Stomach (tissue), 9 donors: ENCODE results near the gene DICER1. TPM values are rescaled to one million over a fixed set of nuclear protein-coding genes. Genes with fewer than 3 reads are reported as not detected.
A peak's percentile ranks its signal among the peaks of the same experiment; 100 is the strongest.

ENCODE experiments used
- DNase-seq, 2 donors: peaks; one replicate each; pipeline versions ENCODE4 v3.0.0 to v3.0.0-alpha.2; 2013 to 2019
- H3K27ac ChIP-seq, 5 donors: fragments of 200-600 bp in 4 of 5; sonication (generic) in 4 of 5; one replicate each; pipeline ENCODE4 v1.5.1; 2013 to 2019; ENCODE audit warnings: mild to moderate bottlenecking in 1 of 5, moderate library complexity in 1 of 5
- H3K27me3 ChIP-seq, 3 donors: fragments of 200-600 bp; sonication (generic); one replicate each; pipeline ENCODE4 v1.5.1; 2017 to 2019; ENCODE audit warnings: mixed run types in 1 of 3
- H3K36me3 ChIP-seq, 4 donors: fragments of 200-600 bp; sonication (generic); 1 replicate in 3 of 4; 2 replicates in 1 of 4; pipeline ENCODE4 v1.5.1; 2016 to 2019
- H3K4me1 ChIP-seq, 4 donors: fragments of 200-600 bp; sonication (generic); one replicate each; pipeline ENCODE4 v1.5.1; 2016 to 2019
- H3K4me3 ChIP-seq, 4 donors: fragments of 200-600 bp; sonication (generic) in 3 of 4; one replicate each; pipeline ENCODE4 v1.5.1; 2016 to 2019; ENCODE audit warnings: mild to moderate bottlenecking in 1 of 4
- H3K9me3 ChIP-seq, 4 donors: fragments of 200-600 bp; sonication (generic); one replicate each; pipeline ENCODE4 v1.5.1; 2016 to 2019
- CTCF ChIP-seq, 7 experiments: fragments of 450-650 bp in 4 of 7; fragments of 200-600 bp in 3 of 7; sonication (generic) in 3 of 7; IDR thresholded peaks; one replicate each; pipeline ENCODE4 v1.5.1; 2016 to 2019; ENCODE audit warnings: antibody characterized with exemption in 7 of 7, control low read depth in 2 of 7, mild to moderate bottlenecking in 1 of 7
- EP300 ChIP-seq: sonication (generic); formaldehyde crosslinking; IDR thresholded peaks from one replicate; pipeline ENCODE4 v1.6.1; 2017; ENCODE audit warnings: antibody characterized with exemption
- POLR2A ChIP-seq, 4 donors: fragments of 450-650 bp; IDR thresholded peaks; one replicate each; pipeline ENCODE4 v1.6.1; 2016; ENCODE audit warnings: antibody characterized with exemption in 4 of 4, control low read depth in 2 of 4, mild to moderate bottlenecking in 1 of 4, moderate library complexity in 1 of 4
- POLR2AphosphoS5 ChIP-seq, 3 donors: sonication (generic); formaldehyde crosslinking; IDR thresholded peaks; one replicate each; pipeline ENCODE4 v1.6.1; 2016; ENCODE audit warnings: antibody characterized with exemption in 3 of 3
- WGBS, 5 donors: extraction: QIAGEN DNeasy Blood & Tissue Kit in 3 of 5; methylation state at CpG; one replicate each; pipeline versions ENCODE4 v1.1.5 to v1.1.7; 2013 to 2018; 5-methylcytosine and 5-hydroxymethylcytosine counted together
- intact Hi-C: fragments of 100-400 bp; cut with DNase I; formaldehyde crosslinking; loops from one replicate; pipeline ENCODE4 v1.15.1; 2023; ENCODE audit warnings: low total_unique reads
- polyA plus RNA-seq, 3 donors: library from polyadenylated mRNA; stranded (reverse); fragments of 200-250 nt; gene quantifications; one replicate each; pipeline ENCODE4 v1.2.3, GENCODE V29; 2013
- total RNA-seq, 5 donors: library from RNA; depleted of rRNA; stranded (reverse); fragments of >200 nt; gene quantifications; one replicate each; pipeline versions ENCODE4 v1.1.0 to v1.2.3, GENCODE V29; 2014 to 2016
- donor health status: healthy with polysubstance abuse.
- donor health status: Bipolar disorder and iron deficiency.
- donor health status: healthy.

Gene DICER1
- total and polyA plus RNA-seq, 8 donors = 6.1 to 104 (median 53.4) TPM

- H3K4me3 ChIP-seq = no peak overlapping the region
- intact Hi-C loops = no loop called here
- no peak for DNase-seq
- H3K27me3 ChIP-seq = no peaks in the 10 kb centered on the region
- TF ChIP-seq POLR2AphosphoS5 (IDR thresholded peaks at IDR 0.05) (no peak), POLR2A (IDR thresholded peaks at IDR 0.05) (no peak), CTCF (IDR thresholded peaks at IDR 0.05) (no peak), EP300 (no peak)
- WGBS, 5 donors = 76 to 87% (median 84%) methylated on average over 5 of the region's 5 CpGs
- no peaks in the 10 kb centered on the region for H3K9me3 ChIP-seq
- peaks cover under 1 to 60% (median 31%) of the 10 kb centered on the region in 4 donors for H3K4me1 ChIP-seq
- H3K27ac ChIP-seq = no peak overlapping the region
- H3K36me3 ChIP-seq = peaks cover 0 to 47% (median 44%) of the 10 kb centered on the region in 4 donors
These were observed 24.6 kb downstream of the DICER1 start for GRCh38 chr14:95132760-95133159.

GRCh38 chr14:95130549-95130948 lies 26.8 kb downstream of the DICER1 start:
- H3K27me3 ChIP-seq = no peaks in the 10 kb centered on the region
- H3K9me3 ChIP-seq = no peaks in the 10 kb centered on the region
- intact Hi-C loops = no loop called here
- WGBS, 5 donors = 95 to 99% (median 98%) methylated on average over 3 of the region's 3 CpGs
- no peak for DNase-seq
- H3K4me3 ChIP-seq = no peak overlapping the region
- no peak overlapping the region for H3K27ac ChIP-seq
- TF ChIP-seq POLR2A (IDR thresholded peaks at IDR 0.05) = no peak
- no peak for TF ChIP-seq POLR2AphosphoS5 (IDR thresholded peaks at IDR 0.05)
- TF ChIP-seq CTCF (IDR thresholded peaks at IDR 0.05) = no peak
- no peak for TF ChIP-seq EP300
- H3K36me3 ChIP-seq = peaks cover 0 to 55% (median 50%) of the 10 kb centered on the region in 4 donors
- H3K4me1 ChIP-seq = peaks cover 0 to 46% (median 27%) of the 10 kb centered on the region in 4 donors

GRCh38 chr14:95128140-95128539 lies 29.2 kb downstream of the DICER1 start:
- no peak for TF ChIP-seq POLR2AphosphoS5 (IDR thresholded peaks at IDR 0.05)
- TF ChIP-seq EP300 = no peak
- no peak for TF ChIP-seq CTCF (IDR thresholded peaks at IDR 0.05)
- TF ChIP-seq POLR2A (IDR thresholded peaks at IDR 0.05) = no peak
- H3K9me3 ChIP-seq = no peaks in the 10 kb centered on the region
- DNase-seq = peak in 1 of 2 donors; percentile 40
- H3K4me1 ChIP-seq = peaks cover 0 to 29% (median 18%) of the 10 kb centered on the region in 4 donors
- WGBS, 5 donors = 30 to 62% (median 49%) methylated on average over 4 of the region's 4 CpGs
- intact Hi-C loops = no loop called here
- H3K4me3 ChIP-seq = no peak overlapping the region
- peaks cover 4 to 73% (median 69%) of the 10 kb centered on the region in 4 donors for H3K36me3 ChIP-seq
- no peaks in the 10 kb centered on the region for H3K27me3 ChIP-seq
- peak overlapping the region; percentile 14 to 70 (median 43) for H3K27ac ChIP-seq

- no peak for DNase-seq
- peaks cover 4 to 73% (median 67%) of the 10 kb centered on the region in 4 donors for H3K36me3 ChIP-seq
- 78 to 85% (median 80%) methylated on average over 4 of the region's 4 CpGs for WGBS, 5 donors
- H3K9me3 ChIP-seq = no peaks in the 10 kb centered on the region
- H3K4me3 ChIP-seq = no peak overlapping the region
- TF ChIP-seq POLR2AphosphoS5 (IDR thresholded peaks at IDR 0.05) = no peak
- TF ChIP-seq POLR2A (IDR thresholded peaks at IDR 0.05) = no peak
- no peak for TF ChIP-seq EP300
- TF ChIP-seq CTCF (IDR thresholded peaks at IDR 0.05) = no peak
- no peaks in the 10 kb centered on the region for H3K27me3 ChIP-seq
- H3K4me1 ChIP-seq = peaks cover 0 to 25% (median 16%) of the 10 kb centered on the region in 4 donors
- H3K27ac ChIP-seq = no peak overlapping the region
- intact Hi-C loops = no loop called here
These were observed 29.8 kb downstream of the DICER1 start for GRCh38 chr14:95127531-95127911.
